ENCODE data around the gene TRIM21. TPM values are rescaled to one million over a fixed set of nuclear protein-coding genes. Genes with fewer than 3 reads are reported as not detected.
"Not testable (repeated sequence)": the region's sequence is repeated elsewhere in the genome, so short reads cannot be mapped to it uniquely, and the experiment has no call there.

The TRIM21 gene
- total and polyA plus RNA-seq, 9 donors, result 6.4 to 12.7 (median 9.6) TPM

GRCh38 chr11:4388221-4388620 is 5.3 kb downstream of the TRIM21 start:
- peak; percentile 14 for DNase-seq
- Histone ChIP-seq H3K27me3 (ENCODE audit: control insufficient read depth, insufficient read depth, low read length) (no peaks in the 10 kb centered on the region), H3K4me1 (ENCODE audit: control insufficient read depth, insufficient read depth, low read length) (peaks cover 7% of the 10 kb centered on the region), H3K9me3 (replicated peaks; ENCODE audit: control insufficient read depth, low read depth, low read length) (no peaks in the 10 kb centered on the region), H3K4me3 (ENCODE audit: low read length) (no peak overlapping the region), H3K36me3 (ENCODE audit: control insufficient read depth, insufficient read depth, low read length) (peaks cover 56% of the 10 kb centered on the region), H3K27ac (ENCODE audit: low read length) (no peak overlapping the region)
- 83% methylated on average over 1 of the region's 2 CpGs for WGBS (ENCODE audit: insufficient coverage)

DNA sequence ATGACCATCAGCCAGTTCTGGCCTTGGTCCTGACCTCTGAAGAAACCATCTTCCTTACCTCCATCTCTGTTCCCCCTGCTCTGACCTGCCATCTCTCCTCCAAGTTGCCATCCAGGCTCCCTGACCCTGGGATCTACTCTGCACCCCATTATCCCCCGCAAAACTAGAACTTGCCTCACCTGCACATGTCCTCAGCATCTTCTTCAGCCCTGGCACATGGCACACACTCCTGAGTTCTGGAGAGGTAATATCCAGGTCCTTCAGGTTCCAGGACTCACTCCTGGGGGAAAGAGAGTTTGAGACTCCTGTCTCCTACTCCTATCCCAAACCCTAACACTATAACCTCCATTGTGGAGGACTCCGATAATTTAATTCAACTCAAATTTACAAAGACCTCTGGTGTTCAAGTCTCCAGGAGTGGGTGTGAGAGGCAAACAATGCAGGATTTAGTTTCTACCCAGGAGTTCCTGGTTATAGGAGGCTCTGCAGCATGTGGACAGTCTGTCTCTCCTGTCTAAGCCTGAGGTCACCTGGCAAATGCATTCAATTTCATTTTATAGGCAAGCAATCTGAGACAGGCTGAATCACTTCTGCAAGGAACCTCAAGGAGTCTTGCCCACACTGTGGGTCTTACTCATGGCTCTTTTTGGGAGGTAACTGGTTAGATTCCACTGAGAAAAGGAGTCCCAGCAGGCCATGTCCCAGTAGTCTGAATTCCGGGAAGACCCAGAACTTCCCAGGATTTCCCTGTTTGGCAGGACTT is 7.3 kb downstream of the TRIM21 start:
- DNase-seq, result no peak
- no peaks in the 10 kb centered on the region for H3K27me3 ChIP-seq (ENCODE audit: control insufficient read depth, insufficient read depth, low read length)
- peaks cover 56% of the 10 kb centered on the region for H3K36me3 ChIP-seq (ENCODE audit: control insufficient read depth, insufficient read depth, low read length)
- H3K4me1 ChIP-seq (ENCODE audit: control insufficient read depth, insufficient read depth, low read length), result peaks cover 3% of the 10 kb centered on the region
- no peaks in the 10 kb centered on the region for H3K9me3 ChIP-seq (replicated peaks; ENCODE audit: control insufficient read depth, low read depth, low read length)
- H3K4me3 ChIP-seq (ENCODE audit: low read length), result no peak overlapping the region
- H3K27ac ChIP-seq (ENCODE audit: low read length), result no peak overlapping the region
- no CpG with 5 or more reads among the region's 3 CpGs for WGBS (ENCODE audit: insufficient coverage)

DNA sequence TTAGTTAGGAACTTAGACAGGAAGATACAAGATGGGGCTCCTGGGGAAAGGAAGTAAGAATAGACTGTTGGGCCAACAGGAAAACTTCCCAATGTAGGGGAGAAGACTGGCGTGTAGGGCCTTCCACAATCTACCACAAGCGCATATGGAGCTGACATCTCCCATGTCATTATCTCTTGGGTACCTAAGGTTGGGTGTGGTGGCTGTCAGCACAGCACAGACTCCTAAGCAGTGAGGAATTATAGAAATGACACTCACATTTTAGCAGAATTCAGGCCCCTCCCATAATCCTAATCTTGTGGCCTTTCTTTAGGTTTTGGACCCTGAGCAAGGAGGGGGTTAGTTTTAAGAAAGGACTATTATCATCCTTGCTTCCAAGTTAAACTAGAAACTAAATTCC is 11.6 kb downstream of the TRIM21 start:
- Histone ChIP-seq H3K27me3 (ENCODE audit: control insufficient read depth, insufficient read depth, low read length) (no peaks in the 10 kb centered on the region), H3K27ac (ENCODE audit: low read length) (no peak overlapping the region), H3K4me3 (ENCODE audit: low read length) (no peak overlapping the region), H3K36me3 (ENCODE audit: control insufficient read depth, insufficient read depth, low read length) (peaks cover 28% of the 10 kb centered on the region), H3K4me1 (ENCODE audit: control insufficient read depth, insufficient read depth, low read length) (no peaks in the 10 kb centered on the region), H3K9me3 (replicated peaks; ENCODE audit: control insufficient read depth, low read depth, low read length) (no peaks in the 10 kb centered on the region)
- DNase-seq, result no peak
- no CpG with 5 or more reads among the region's 2 CpGs for WGBS (ENCODE audit: insufficient coverage)

DNA sequence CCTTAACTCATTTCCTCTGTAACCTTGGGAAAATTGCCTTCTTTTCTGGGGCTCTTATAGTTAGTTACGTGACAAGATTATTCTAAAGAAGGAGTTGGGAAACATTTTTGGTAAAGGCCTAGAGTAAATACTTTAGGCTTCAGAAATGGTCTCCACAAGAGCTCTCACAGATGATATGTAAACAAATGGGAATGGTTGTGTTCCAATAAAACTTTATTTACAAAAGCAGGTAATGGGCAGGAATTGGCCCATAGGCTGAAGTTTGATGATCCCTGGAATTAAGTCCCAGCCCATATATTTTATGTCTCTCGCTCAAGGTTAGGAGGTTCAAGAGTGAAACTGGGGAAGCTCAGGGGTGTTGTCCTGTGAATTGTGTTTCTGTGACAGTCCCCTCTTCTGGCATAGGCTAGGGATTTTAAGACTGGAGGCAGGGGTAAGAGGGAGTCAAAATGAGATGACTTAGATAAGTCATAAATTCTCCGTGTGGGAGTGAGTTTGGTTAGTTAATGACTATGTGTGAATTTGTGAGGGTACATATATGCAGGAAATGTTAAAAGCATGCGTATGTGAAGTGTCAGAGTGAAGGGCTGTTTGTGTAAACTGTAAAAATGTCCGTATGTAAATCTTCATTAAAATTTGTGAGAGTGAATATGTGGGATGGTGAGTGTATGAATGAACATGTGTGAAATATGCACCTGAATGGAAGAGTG is 17.9 kb downstream of the TRIM21 start:
- H3K4me3 ChIP-seq (ENCODE audit: low read length), result no peak overlapping the region
- DNase-seq, result no peak
- no peaks in the 10 kb centered on the region for H3K4me1 ChIP-seq (ENCODE audit: control insufficient read depth, insufficient read depth, low read length)
- H3K36me3 ChIP-seq (ENCODE audit: control insufficient read depth, insufficient read depth, low read length), result no peaks in the 10 kb centered on the region
- no peaks in the 10 kb centered on the region for H3K27me3 ChIP-seq (ENCODE audit: control insufficient read depth, insufficient read depth, low read length)
- 73% methylated on average over 4 of the region's 5 CpGs for WGBS (ENCODE audit: insufficient coverage)
- H3K9me3 ChIP-seq (replicated peaks; ENCODE audit: control insufficient read depth, low read depth, low read length), result no peaks in the 10 kb centered on the region
- H3K27ac ChIP-seq (ENCODE audit: low read length), result no peak overlapping the region

- Histone ChIP-seq H3K27me3 (ENCODE audit: control insufficient read depth, insufficient read depth, low read length) (no peaks in the 10 kb centered on the region), H3K4me3 (ENCODE audit: low read length) (no peak overlapping the region), H3K27ac (ENCODE audit: low read length) (no peak overlapping the region), H3K36me3 (ENCODE audit: control insufficient read depth, insufficient read depth, low read length) (no peaks in the 10 kb centered on the region), H3K4me1 (ENCODE audit: control insufficient read depth, insufficient read depth, low read length) (no peaks in the 10 kb centered on the region), H3K9me3 (replicated peaks; ENCODE audit: control insufficient read depth, low read depth, low read length) (no peaks in the 10 kb centered on the region)
- no peak for DNase-seq
- 71% methylated on average over 1 of the region's 3 CpGs for WGBS (ENCODE audit: insufficient coverage)
These were observed 23.3 kb downstream of the TRIM21 start for GRCh38 chr11:4370166-4370565.

DNA sequence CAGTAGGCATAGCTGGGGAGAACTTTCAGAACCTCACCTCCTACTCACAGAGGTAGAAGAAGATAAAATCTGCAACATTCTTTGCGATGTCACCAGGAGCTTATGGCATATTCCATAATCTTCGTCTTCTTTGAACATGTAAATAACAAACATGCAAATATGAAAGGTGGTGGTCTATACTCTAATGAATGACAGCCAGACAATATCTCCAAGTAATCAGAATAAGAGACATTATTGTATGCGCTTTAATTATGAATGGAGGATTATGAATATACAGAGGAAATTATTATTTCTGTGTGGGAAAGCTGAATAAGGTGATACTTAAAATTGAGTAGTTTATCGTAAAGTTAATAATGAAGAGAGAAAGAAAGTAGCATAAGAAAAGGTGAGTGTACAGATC is 25.2 kb downstream of the TRIM21 start, which contains the start of gene OR52B4:
OR52B4 (minus strand) TSS at position 101 of the 400 bp plus-strand sequence; CDS start at position 10, 91 bp downstream.
- no peak within 1 kb of the TSS for H3K4me3 ChIP-seq (ENCODE audit: low read length)
- no peak within 1 kb of the TSS for H3K27ac ChIP-seq (ENCODE audit: low read length)
- no peaks in the 10 kb centered on the region for H3K4me1 ChIP-seq (ENCODE audit: control insufficient read depth, insufficient read depth, low read length)
- no peaks in the 10 kb centered on the region for H3K36me3 ChIP-seq (ENCODE audit: control insufficient read depth, insufficient read depth, low read length)
- 100% methylated on average over 1 of the region's 4 CpGs for WGBS (ENCODE audit: insufficient coverage)
- no peaks in the 10 kb centered on the region for H3K9me3 ChIP-seq (replicated peaks; ENCODE audit: control insufficient read depth, low read depth, low read length)
- no peak for DNase-seq
- H3K27me3 ChIP-seq (ENCODE audit: control insufficient read depth, insufficient read depth, low read length), result no peaks in the 10 kb centered on the region

DNA sequence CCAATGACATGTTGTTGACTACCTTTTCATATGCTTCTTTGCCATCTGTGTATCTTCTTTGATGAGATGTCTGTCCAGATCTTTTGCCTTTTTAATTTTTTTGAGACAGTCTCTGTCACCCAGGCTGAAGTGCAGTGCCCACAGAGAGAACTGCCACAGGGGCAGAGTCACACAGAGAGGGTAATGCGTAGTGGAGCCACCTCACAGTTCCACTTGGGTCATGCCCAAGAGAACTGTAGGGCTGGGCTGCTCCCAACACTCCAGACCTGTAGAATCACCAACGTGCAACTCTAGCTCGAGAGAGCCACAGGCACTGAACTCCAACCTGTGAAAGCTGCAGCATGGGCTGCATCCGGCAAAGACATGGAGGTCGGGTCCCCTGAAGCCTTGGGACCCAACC is 45.4 kb downstream of the TRIM21 start:
- no CpG with 5 or more reads among the region's 5 CpGs for WGBS (ENCODE audit: insufficient coverage)
- not testable (repeated sequence) for H3K4me1 ChIP-seq (ENCODE audit: control insufficient read depth, insufficient read depth, low read length); H3K36me3 ChIP-seq (ENCODE audit: control insufficient read depth, insufficient read depth, low read length); DNase-seq; H3K27ac ChIP-seq (ENCODE audit: low read length); H3K4me3 ChIP-seq (ENCODE audit: low read length); H3K27me3 ChIP-seq (ENCODE audit: control insufficient read depth, insufficient read depth, low read length); H3K9me3 ChIP-seq (replicated peaks; ENCODE audit: control insufficient read depth, low read depth, low read length)

GRCh38 chr11:4345366-4345765 is 48.1 kb downstream of the TRIM21 start:
- not testable (repeated sequence) for H3K4me1 ChIP-seq (ENCODE audit: control insufficient read depth, insufficient read depth, low read length); H3K36me3 ChIP-seq (ENCODE audit: control insufficient read depth, insufficient read depth, low read length); H3K27ac ChIP-seq (ENCODE audit: low read length); H3K9me3 ChIP-seq (replicated peaks; ENCODE audit: control insufficient read depth, low read depth, low read length); H3K4me3 ChIP-seq (ENCODE audit: low read length); H3K27me3 ChIP-seq (ENCODE audit: control insufficient read depth, insufficient read depth, low read length); DNase-seq
- WGBS (ENCODE audit: insufficient coverage), result no CpG with 5 or more reads among the region's 2 CpGs

Other genes with a start within 250 kb of the TRIM21 start
- not detected for gene OR52B4, start 25.3 kb downstream of the TRIM21 start, total RNA-seq
- not detected for gene OR52B4, start 25.3 kb downstream of the TRIM21 start, polyA plus RNA-seq (ENCODE audit: insufficient read depth in 1 of 8, insufficient read length in 8 of 8, low replicate concordance in 1 of 8)
- not detected for gene OR52K2, start 55.6 kb upstream of the TRIM21 start, total RNA-seq
- gene OR52K2, start 55.6 kb upstream of the TRIM21 start, polyA plus RNA-seq (ENCODE audit: insufficient read depth in 1 of 8, insufficient read length in 8 of 8, low replicate concordance in 1 of 8), result not detected
- not detected for gene OR52K1, start 88.9 kb upstream of the TRIM21 start, total RNA-seq
- under 1 TPM; 0.02 to 0.31 (median 0.11) TPM for gene OR52K1, start 88.9 kb upstream of the TRIM21 start, polyA plus RNA-seq (ENCODE audit: insufficient read depth in 1 of 8, insufficient read length in 8 of 8, low replicate concordance in 1 of 8)
- not detected for gene OR52M1, start 151.5 kb upstream of the TRIM21 start, total RNA-seq
- gene OR52M1, start 151.5 kb upstream of the TRIM21 start, polyA plus RNA-seq (ENCODE audit: insufficient read depth in 1 of 8, insufficient read length in 8 of 8, low replicate concordance in 1 of 8), result not detected
- gene OR52I2, start 188.0 kb upstream of the TRIM21 start, total RNA-seq, result not detected
- under 1 TPM in 1 of 8 donors, not detected in 7; 0.12 TPM for gene OR52I2, start 188.0 kb upstream of the TRIM21 start, polyA plus RNA-seq (ENCODE audit: insufficient read depth in 1 of 8, insufficient read length in 8 of 8, low replicate concordance in 1 of 8)
- not detected for gene OR52I1, start 200.3 kb upstream of the TRIM21 start, total RNA-seq
- under 1 TPM in 3 of 8 donors, not detected in 5; 0.06 to 0.16 (median 0.07) TPM for gene OR52I1, start 200.3 kb upstream of the TRIM21 start, polyA plus RNA-seq (ENCODE audit: insufficient read depth in 1 of 8, insufficient read length in 8 of 8, low replicate concordance in 1 of 8)
- gene TRIM68, start 214.5 kb upstream of the TRIM21 start, total RNA-seq, result 8.0 TPM
- 10 to 100 TPM in 1 of 8 donors, 1 to 10 TPM in 7; 7.6 to 10.4 (median 8.4) TPM for gene TRIM68, start 214.5 kb upstream of the TRIM21 start, polyA plus RNA-seq (ENCODE audit: insufficient read depth in 1 of 8, insufficient read length in 8 of 8, low replicate concordance in 1 of 8)
- gene OR51D1, start 243.8 kb upstream of the TRIM21 start, total RNA-seq, result not detected
- not detected for gene OR51D1, start 243.8 kb upstream of the TRIM21 start, polyA plus RNA-seq (ENCODE audit: insufficient read depth in 1 of 8, insufficient read length in 8 of 8, low replicate concordance in 1 of 8)